K562 (cell line): ENCODE results near the gene DCTD.

ENCODE experiments used
- ERF ChIP-seq: fragments of 450-650 bp; formaldehyde crosslinking; IDR thresholded peaks from 2 replicates; pipeline ENCODE4 v1.4.0; 2020; ENCODE audit warnings: mild to moderate bottlenecking, mixed read lengths
- MAX ChIP-seq: sonication (generic); formaldehyde crosslinking; IDR thresholded peaks from 2 replicates; pipeline ENCODE4 v1.9.0; 2022; ENCODE audit warnings: mild to moderate bottlenecking, missing genetic modification reagents
- POLR2AphosphoS5 ChIP-seq: IDR thresholded peaks from 2 replicates; pipeline ENCODE4 v1.6.1; 2011; ENCODE audit warnings: mild to moderate bottlenecking, low read depth, low read length, moderate library complexity; ENCODE audit not compliant: control insufficient read depth, insufficient read depth

GRCh38 chr4:182930889-182931288 is 13.7 kb upstream of the DCTD start:
- TF ChIP-seq MAX (CRISPR knock-in tag) (no peak), ERF (CRISPR knock-in tag) (no peak), POLR2AphosphoS5 (no peak)
